ENCODE results near the gene LMF1.
"Not testable (repeated sequence)": the region's sequence is repeated elsewhere in the genome, so short reads cannot be mapped to it uniquely, and the experiment has no call there.

LMF1 gene

DNA sequence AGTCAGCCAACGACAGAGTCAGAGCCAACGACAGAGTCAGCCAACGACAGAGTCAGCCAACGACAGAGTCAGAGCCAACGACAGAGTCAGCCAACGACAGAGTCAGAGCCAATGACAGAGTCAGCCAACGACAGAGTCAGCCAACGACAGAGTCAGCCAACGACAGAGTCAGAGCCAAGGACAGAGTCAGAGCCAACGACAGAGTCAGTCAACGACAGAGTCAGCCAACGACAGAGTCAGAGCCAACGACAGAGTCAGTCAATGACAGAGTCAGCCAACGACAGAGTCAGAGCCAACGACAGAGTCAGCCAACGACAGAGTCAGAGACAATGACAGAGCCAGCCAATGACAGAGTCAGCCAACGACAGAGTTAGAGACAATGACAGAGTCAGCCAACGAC is 22.0 kb downstream of the LMF1 start:
- not testable (repeated sequence) for DNase-seq (ENCODE audit: low read depth)

GRCh38 chr16:947922-948303 is 22.9 kb downstream of the LMF1 start:
- DNase-seq (ENCODE audit: low read depth) = not testable (repeated sequence)

- DNase-seq (ENCODE audit: low read depth) = no peak
Measured at GRCh38 chr16:947255-947921, 23.4 kb downstream of the LMF1 start.

GRCh38 chr16:946048-946395 is 24.8 kb downstream of the LMF1 start:
- DNase-seq (ENCODE audit: low read depth) = no peak

GRCh38 chr16:945271-946047 is 25.3 kb downstream of the LMF1 start:
- no peak for DNase-seq (ENCODE audit: low read depth)

DNA sequence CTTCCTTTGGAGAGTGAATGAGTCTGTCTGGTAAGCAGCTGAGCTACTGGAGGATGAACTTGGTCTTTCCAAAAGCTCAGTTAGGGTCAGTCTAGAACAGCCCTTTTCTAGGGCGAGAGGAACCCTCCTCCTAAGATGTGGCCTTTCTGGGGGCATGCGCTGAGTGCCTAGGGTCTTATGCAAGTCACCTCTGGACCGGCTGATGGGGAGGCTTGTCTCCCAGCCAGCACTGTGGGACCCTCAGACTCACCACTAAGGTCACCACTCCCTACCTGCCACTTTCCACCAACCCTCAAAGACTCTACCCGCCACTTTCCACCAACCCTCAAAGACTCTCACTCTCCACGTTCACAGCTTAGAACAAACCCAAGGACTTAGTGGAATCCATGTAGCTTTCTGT is 26.8 kb downstream of the LMF1 start:
- no peak for DNase-seq (ENCODE audit: low read depth)

DNA sequence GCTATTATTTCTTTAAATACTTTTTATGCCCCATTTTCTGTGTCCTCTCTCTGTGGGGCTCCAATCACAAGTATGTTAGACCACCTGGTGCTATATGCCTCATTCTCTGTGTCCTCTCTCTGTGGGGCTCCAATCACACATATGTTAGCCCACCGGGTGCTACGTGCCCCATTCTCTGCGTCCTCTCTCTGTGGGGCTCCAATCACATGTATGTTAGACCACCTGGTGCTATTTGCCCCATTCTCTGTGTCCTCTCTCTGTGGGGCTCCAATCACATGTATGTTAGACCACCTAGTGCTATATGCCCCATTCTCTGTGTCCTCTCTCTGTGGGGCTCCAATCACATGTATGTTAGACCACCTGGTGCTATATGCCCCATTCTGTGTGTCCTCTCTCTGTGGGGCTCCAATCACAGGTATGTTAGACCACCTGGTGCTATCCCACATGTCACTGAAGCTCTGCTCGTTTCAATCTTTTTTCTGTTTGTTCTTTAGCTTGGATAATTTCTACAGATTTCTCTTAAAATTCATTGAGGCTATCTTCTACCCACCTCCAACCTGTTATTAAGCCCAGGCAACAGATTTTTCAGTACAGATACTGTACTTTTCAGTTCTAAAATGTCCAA is 28.2 kb downstream of the LMF1 start:
- DNase-seq (ENCODE audit: low read depth) = no peak

DNA sequence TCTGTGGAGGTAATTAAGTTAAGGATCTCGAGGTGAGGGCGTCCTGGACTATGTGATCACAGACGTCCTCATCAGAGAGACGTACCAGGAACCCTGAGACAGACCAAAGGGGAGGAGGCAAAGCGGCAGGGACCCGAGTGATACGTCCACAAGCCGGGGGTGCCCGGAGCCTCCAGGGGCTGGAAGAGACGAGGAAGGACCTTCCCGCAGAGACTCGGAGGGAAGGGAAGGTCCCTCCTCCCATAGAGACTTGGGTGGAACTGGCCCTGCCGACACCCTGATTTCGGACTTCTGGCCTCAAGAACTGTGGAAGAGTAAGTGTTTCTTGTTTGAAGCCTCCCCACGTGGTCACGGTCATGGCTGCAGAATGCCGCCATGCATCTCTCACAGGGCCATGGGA is 30.8 kb downstream of the LMF1 start:
- no peak for DNase-seq (ENCODE audit: low read depth)

DNA sequence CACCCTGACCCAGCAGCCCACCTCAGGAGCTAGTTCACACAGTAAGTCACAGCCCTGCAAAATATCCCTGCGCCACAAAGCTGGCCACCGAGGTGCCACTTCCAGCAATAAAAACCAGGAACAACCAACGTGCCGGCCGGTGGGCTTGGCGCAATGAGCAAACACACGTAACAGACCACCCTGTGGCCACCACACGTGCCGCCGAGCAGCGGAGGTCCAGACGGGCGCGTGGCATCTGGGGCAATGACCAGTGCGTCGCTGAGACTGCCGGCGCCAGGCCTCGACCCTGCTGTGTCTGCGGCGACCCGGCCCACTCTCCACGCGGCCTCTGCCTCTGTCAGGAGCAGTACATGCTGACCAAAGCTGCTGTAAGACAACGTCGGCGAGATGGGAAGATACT is 31.5 kb downstream of the LMF1 start:
- DNase-seq (ENCODE audit: low read depth) = no peak

- no peak for DNase-seq (ENCODE audit: low read depth)
Measured at GRCh38 chr16:938752-939151, 32.0 kb downstream of the LMF1 start.

- DNase-seq (ENCODE audit: low read depth) = no peak
Measured at GRCh38 chr16:938136-938535, 32.6 kb downstream of the LMF1 start.

DNA sequence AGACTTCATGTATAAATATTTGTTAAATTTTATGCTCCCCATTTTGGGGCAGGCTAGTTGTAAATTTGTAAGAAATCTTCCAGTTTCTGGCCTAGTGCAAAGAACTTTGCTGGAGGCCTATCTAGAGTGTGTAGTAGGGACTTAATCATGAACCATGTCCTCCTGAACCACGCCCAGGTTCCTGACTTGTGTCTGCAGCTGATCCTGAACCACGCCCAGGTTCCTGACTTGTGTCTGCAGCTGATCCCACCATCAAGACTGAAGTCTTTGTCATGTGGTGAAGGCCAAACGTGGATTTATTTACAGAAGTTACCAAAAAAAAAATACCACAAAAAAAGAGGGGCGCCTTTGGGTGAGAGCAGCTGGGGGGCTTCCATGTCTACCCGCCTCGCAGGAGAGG is 33.1 kb downstream of the LMF1 start:
- DNase-seq (ENCODE audit: low read depth) = no peak

DNA sequence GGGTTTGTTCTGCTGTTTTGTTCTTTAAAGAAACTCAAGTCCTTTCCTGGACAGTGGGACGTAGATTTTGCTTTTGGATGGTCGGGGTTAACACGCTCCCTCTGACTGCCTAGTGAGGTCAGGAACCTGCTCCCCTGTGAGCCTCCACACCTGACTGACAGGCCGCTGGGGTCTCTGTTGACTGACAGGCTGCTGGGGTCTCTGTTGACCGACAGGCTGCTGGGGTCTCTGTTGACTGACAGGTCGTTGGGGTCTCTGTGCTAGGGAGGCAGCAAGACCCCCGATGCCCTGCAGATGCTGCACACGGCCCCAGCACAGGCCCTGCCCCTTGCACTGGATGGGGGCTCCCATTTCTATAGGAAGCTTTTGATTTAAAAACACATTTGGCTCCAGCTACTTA is 33.5 kb downstream of the LMF1 start:
- DNase-seq (ENCODE audit: low read depth) = no peak

- DNase-seq (ENCODE audit: low read depth) = no peak
Measured at GRCh38 chr16:935684-936083, 35.1 kb downstream of the LMF1 start.

DNA sequence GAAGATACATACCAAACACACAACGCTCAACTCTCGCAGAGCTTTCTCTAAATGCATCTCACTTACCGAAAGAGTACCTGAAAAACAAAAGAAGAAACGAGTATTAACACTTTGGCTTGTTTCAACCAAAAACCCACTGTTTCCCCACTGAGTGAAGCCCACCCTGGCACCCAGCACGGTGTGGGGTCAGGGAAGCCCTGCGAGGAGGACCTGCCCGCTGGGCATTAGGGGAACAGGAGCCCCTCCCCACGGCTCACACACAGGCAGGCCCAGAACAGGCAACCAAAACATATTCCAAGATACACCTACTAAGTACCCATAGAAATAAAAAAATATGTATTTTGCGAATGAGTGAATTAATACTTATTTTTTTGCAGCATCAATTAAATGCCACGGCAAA is 36.6 kb downstream of the LMF1 start:
- DNase-seq (ENCODE audit: low read depth) = no peak

DNA sequence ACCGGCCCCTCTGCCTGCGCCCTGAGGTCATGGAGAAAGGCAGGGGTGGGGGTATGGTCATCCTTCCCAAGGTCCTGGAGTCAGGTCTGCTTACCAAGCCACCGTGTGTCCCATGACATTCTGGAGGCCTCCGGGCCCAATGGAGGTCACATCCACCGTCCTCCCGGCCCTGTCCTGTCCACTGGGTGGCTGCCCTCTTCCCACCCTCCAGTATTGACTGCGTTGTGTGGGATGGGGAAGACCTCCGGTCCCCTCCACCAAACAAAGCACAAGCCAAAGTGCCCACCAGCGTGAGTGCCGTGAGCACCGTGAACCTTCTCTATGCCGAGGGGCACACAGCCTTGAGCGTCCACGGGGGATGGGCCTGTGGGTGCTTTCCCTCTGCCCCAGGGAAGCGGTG is 37.2 kb downstream of the LMF1 start:
- no peak for DNase-seq (ENCODE audit: low read depth)

- no peak for DNase-seq (ENCODE audit: low read depth)
Measured at GRCh38 chr16:932831-933330, 37.9 kb downstream of the LMF1 start.

- no peak for DNase-seq (ENCODE audit: low read depth)
Measured at GRCh38 chr16:931626-932500, 38.9 kb downstream of the LMF1 start.

DNA sequence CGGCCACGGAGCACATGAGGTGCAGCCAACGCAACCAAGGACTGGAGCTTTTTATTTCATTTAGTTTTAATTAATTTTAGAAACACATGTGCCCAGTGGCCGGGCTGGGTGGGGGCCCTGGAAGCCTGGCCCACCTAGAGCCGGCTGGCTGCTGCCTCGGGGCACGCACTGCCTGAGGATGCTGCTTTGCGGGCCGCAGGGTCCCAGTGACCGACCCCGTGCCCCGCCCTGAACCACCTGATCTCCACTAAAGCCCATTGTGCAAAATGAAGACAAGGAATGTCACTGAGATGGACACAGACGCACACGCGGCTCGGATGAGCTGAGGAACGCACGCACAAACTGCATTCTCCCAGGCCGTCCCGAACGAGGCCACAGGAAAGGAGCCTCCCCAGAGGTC is 39.6 kb downstream of the LMF1 start:
- no peak for DNase-seq (ENCODE audit: low read depth)

- no peak for DNase-seq (ENCODE audit: low read depth)
Measured at GRCh38 chr16:930511-930910, 40.3 kb downstream of the LMF1 start.

- no peak for DNase-seq (ENCODE audit: low read depth)
Measured at GRCh38 chr16:930076-930475, 40.7 kb downstream of the LMF1 start.

All from fibroblast of gingiva (primary cell).